Ectodermal cell (in vitro differentiated cells): ENCODE measurements around the gene GPATCH1.

Experiments
- H3K27ac ChIP-seq: 2 replicates; pipeline ENCODE4 v1.7.0; 2013; ENCODE audit warnings: mild to moderate bottlenecking, low read depth, low read length; ENCODE audit not compliant: insufficient read depth, poor library complexity, severe bottlenecking
- H3K27me3 ChIP-seq: 2 replicates; pipeline ENCODE4 v1.7.0; 2013; ENCODE audit warnings: mild to moderate bottlenecking, low read length; ENCODE audit not compliant: insufficient read depth, control insufficient read depth, poor library complexity, severe bottlenecking
- H3K36me3 ChIP-seq: one replicate; pipeline ENCODE4 v1.7.0; 2013; ENCODE audit warnings: low read length; ENCODE audit not compliant: control insufficient read depth, insufficient read depth
- H3K4me1 ChIP-seq: one replicate; pipeline ENCODE4 v1.7.0; 2013; ENCODE audit warnings: low read length; ENCODE audit not compliant: control insufficient read depth, insufficient read depth
- H3K4me3 ChIP-seq: 2 replicates; pipeline ENCODE4 v1.7.0; 2013; ENCODE audit warnings: low read depth, low read length, control low read depth; ENCODE audit not compliant: insufficient read depth
- H3K9me3 ChIP-seq: 2 replicates; pipeline ENCODE4 v1.7.0; 2013; ENCODE audit warnings: mild to moderate bottlenecking, low read length, moderate library complexity; ENCODE audit not compliant: control insufficient read depth
- WGBS, 2 experiments: methylation state at CpG; one replicate each; pipeline ENCODE4 v1.1.7; 2013; ENCODE audit warnings: missing lambda C conversion rate in 2 of 2; 5-methylcytosine and 5-hydroxymethylcytosine counted together

The GPATCH1 gene

GRCh38 chr19:33064458-33064791 is 16.6 kb upstream of the GPATCH1 start:
- Histone ChIP-seq H3K27ac (no peak overlapping the region), H3K9me3 (no peaks in the 10 kb centered on the region), H3K27me3 (peaks cover 15% of the 10 kb centered on the region), H3K36me3 (no peaks in the 10 kb centered on the region), H3K4me3 (peak overlapping the region; percentile 65), H3K4me1 (peaks cover 15% of the 10 kb centered on the region)
- 0% methylated on average over 35 of the region's 35 CpGs for WGBS, 2 experiments

- H3K27me3 ChIP-seq = peaks cover 15% of the 10 kb centered on the region
- H3K4me1 ChIP-seq = peaks cover 10% of the 10 kb centered on the region
- no peak within 1 kb of the TSS for H3K27ac ChIP-seq
- no peaks in the 10 kb centered on the region for H3K9me3 ChIP-seq
- H3K36me3 ChIP-seq = no peaks in the 10 kb centered on the region
- H3K4me3 ChIP-seq = peak within 1 kb of the TSS; percentile 65
- whole genome bisulfite sequencing, 2 experiments = 5 to 6% methylated on average over 85 to 86 of the region's 86 CpGs
Observed at GRCh38 chr19:33064792-33065550, 16.0 kb upstream of the GPATCH1 start, which contains the start of gene RHPN2. Gene RHPN2 (minus strand): TSS chr19:33064888. CDS start chr19:33064852, 36 bp downstream.

- no peaks in the 10 kb centered on the region for H3K9me3 ChIP-seq
- no peaks in the 10 kb centered on the region for H3K36me3 ChIP-seq
- 86 to 88% methylated on average over 18 of the region's 18 CpGs for WGBS, 2 experiments
Observed at GRCh38 chr19:33066543-33066942, 14.4 kb upstream of the GPATCH1 start.

GRCh38 chr19:33067121-33067520 is 13.9 kb upstream of the GPATCH1 start:
- Histone ChIP-seq H3K27ac (no peak overlapping the region), H3K36me3 (no peaks in the 10 kb centered on the region), H3K9me3 (no peaks in the 10 kb centered on the region), H3K27me3 (peaks cover 15% of the 10 kb centered on the region), H3K4me3 (no peak overlapping the region), H3K4me1 (peaks cover 8% of the 10 kb centered on the region)
- WGBS, 2 experiments = 89 to 90% methylated on average over 8 of the region's 8 CpGs

More at GRCh38 chr19:33066543-33066942, 14.4 kb upstream of the GPATCH1 start:
- H3K27ac ChIP-seq = no peak overlapping the region
- H3K27me3 ChIP-seq = peaks cover 15% of the 10 kb centered on the region
- H3K4me1 ChIP-seq = peaks cover 8% of the 10 kb centered on the region
- no peak overlapping the region for H3K4me3 ChIP-seq

GRCh38 chr19:33071887-33072286 is 9.1 kb upstream of the GPATCH1 start:
- Histone ChIP-seq H3K9me3 (no peaks in the 10 kb centered on the region), H3K4me1 (no peaks in the 10 kb centered on the region), H3K4me3 (no peak overlapping the region), H3K27ac (no peak overlapping the region), H3K27me3 (no peaks in the 10 kb centered on the region), H3K36me3 (no peaks in the 10 kb centered on the region)
- WGBS, 2 experiments = 93 to 96% methylated on average over 7 of the region's 7 CpGs

- no peaks in the 10 kb centered on the region for H3K27me3 ChIP-seq
- H3K27ac ChIP-seq = no peak overlapping the region
- H3K4me1 ChIP-seq = no peaks in the 10 kb centered on the region
- no peaks in the 10 kb centered on the region for H3K9me3 ChIP-seq
- H3K4me3 ChIP-seq = no peak overlapping the region
- 91 to 96% methylated on average over 2 of the region's 2 CpGs for WGBS, 2 experiments
- no peaks in the 10 kb centered on the region for H3K36me3 ChIP-seq
Observed at GRCh38 chr19:33075519-33075918, 5.5 kb upstream of the GPATCH1 start.

GRCh38 chr19:33085570-33086128 is 4.7 kb downstream of the GPATCH1 start:
- WGBS, 2 experiments = 90 to 97% methylated on average over 3 of the region's 3 CpGs
- no peak overlapping the region for H3K27ac ChIP-seq

GRCh38 chr19:33086955-33087354 is 6.0 kb downstream of the GPATCH1 start:
- H3K4me3 ChIP-seq = no peak overlapping the region
- no peaks in the 10 kb centered on the region for H3K9me3 ChIP-seq
- WGBS, 2 experiments = 100% methylated on average over 1 of the region's 1 CpG
- no peaks in the 10 kb centered on the region for H3K27me3 ChIP-seq
- H3K4me1 ChIP-seq = peaks cover 3% of the 10 kb centered on the region
- no peak overlapping the region for H3K27ac ChIP-seq
- H3K36me3 ChIP-seq = peaks cover 4% of the 10 kb centered on the region

More at GRCh38 chr19:33085570-33086128, 4.7 kb downstream of the GPATCH1 start:
- H3K4me1 ChIP-seq = peaks cover 3% of the 10 kb centered on the region
- H3K36me3 ChIP-seq = peaks cover 4% of the 10 kb centered on the region
- H3K4me3 ChIP-seq = no peak overlapping the region
- no peaks in the 10 kb centered on the region for H3K27me3 ChIP-seq
- no peaks in the 10 kb centered on the region for H3K9me3 ChIP-seq

GRCh38 chr19:33089010-33089409 is 8.0 kb downstream of the GPATCH1 start:
- Histone ChIP-seq H3K9me3 (no peaks in the 10 kb centered on the region), H3K27ac (no peak overlapping the region), H3K36me3 (peaks cover 4% of the 10 kb centered on the region), H3K27me3 (no peaks in the 10 kb centered on the region), H3K4me3 (no peak overlapping the region), H3K4me1 (no peaks in the 10 kb centered on the region)
- WGBS, 2 experiments = 92 to 96% methylated on average over 3 of the region's 3 CpGs

- no peaks in the 10 kb centered on the region for H3K4me1 ChIP-seq
- H3K27ac ChIP-seq = no peak overlapping the region
- peaks cover 4% of the 10 kb centered on the region for H3K36me3 ChIP-seq
- H3K9me3 ChIP-seq = no peaks in the 10 kb centered on the region
- 80 to 87% methylated on average over 3 of the region's 3 CpGs for WGBS, 2 experiments
- H3K27me3 ChIP-seq = no peaks in the 10 kb centered on the region
- H3K4me3 ChIP-seq = no peak overlapping the region
Observed at GRCh38 chr19:33090179-33090578, 9.2 kb downstream of the GPATCH1 start.
